Measurements from ENCODE around the gene TOX2.

DNA sequence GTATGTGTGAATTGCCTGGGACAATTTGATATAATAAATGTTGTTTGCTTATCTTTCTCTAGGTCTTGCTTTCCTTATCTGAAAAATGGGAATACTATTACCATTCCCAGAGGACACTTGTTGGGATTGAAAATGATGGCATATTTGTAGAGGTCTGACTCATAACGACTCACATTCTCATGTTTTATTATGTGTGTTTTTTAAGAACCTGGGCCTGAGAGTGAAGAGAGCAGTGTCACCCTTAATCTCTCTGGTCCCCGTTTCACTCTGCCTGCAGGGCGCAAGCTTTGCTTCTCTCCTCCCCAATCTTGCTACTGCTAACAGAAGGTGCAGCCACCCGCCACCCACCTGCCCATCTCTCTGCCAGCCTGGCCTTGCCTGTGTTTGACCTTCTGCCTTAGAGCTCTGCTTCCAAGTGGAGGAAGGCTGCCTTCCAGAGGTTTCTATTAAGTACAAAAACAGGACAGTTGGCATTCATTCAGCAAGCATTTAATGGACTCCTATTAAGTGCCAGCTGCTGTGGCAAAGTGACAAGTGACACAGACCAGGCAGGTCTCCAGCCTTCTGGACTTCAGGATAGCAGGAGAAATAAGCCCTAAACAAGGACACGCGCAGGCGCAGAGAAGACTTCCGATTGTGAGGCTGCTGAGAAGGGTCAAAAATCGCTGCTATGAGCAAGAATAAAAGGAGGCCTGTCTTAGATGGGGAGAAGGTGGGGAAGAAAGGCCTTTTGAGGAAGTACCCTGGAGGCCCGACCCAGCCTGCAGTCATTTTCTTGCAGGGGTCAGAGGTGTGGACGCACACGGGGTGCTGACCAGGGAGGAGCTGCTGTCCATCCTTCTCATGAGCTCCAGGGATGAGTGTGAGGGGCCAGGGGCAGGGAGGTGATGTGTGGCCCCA lies 159.8 kb downstream of the TOX2 start:
- TF ChIP-seq, protein P1, sequence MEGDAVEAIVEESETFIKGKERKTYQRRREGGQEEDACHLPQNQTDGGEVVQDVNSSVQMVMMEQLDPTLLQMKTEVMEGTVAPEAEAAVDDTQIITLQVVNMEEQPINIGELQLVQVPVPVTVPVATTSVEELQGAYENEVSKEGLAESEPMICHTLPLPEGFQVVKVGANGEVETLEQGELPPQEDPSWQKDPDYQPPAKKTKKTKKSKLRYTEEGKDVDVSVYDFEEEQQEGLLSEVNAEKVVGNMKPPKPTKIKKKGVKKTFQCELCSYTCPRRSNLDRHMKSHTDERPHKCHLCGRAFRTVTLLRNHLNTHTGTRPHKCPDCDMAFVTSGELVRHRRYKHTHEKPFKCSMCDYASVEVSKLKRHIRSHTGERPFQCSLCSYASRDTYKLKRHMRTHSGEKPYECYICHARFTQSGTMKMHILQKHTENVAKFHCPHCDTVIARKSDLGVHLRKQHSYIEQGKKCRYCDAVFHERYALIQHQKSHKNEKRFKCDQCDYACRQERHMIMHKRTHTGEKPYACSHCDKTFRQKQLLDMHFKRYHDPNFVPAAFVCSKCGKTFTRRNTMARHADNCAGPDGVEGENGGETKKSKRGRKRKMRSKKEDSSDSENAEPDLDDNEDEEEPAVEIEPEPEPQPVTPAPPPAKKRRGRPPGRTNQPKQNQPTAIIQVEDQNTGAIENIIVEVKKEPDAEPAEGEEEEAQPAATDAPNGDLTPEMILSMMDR (IDR thresholded peaks at IDR 0.05): no peak
- no peak for TF ChIP-seq POLR2A (IDR thresholded peaks at IDR 0.05)
